CD4-positive, CD25-positive, alpha-beta regulatory T cell (primary cell): ENCODE results near the gene VMO1. TPM values are rescaled to one million over a fixed set of nuclear protein-coding genes. Genes with fewer than 3 reads are reported as not detected.
"Not testable (repeated sequence)": the region's sequence is repeated elsewhere in the genome, so short reads cannot be mapped to it uniquely, and the experiment has no call there.

Source experiments
- ATAC-seq, 2 donors: fragments of 150-1000 bp; cut with Tn5 transposase; one replicate each; pipeline ENCODE4 v1.10.0; 2021; ENCODE audit warnings: low read depth in 2 of 2, moderate number of reproducible peaks in 2 of 2, moderate library complexity in 1 of 2
- DNase-seq, 3 donors: peaks; one replicate each; pipeline versions ENCODE4 v3.0.0 to v3.0.0-alpha.2; 2012 to 2022; ENCODE audit warnings: mixed read lengths in 1 of 3
- H3K27ac ChIP-seq: one replicate; pipeline ENCODE4 v1.7.0; 2013; ENCODE audit warnings: mild to moderate bottlenecking, low read length; ENCODE audit not compliant: insufficient read depth, poor library complexity, severe bottlenecking
- H3K27me3 ChIP-seq: one replicate; pipeline ENCODE4 v1.7.0; 2013; ENCODE audit warnings: low read length; ENCODE audit not compliant: control insufficient read depth, insufficient read depth
- H3K36me3 ChIP-seq: one replicate; pipeline ENCODE4 v1.7.0; 2013; ENCODE audit warnings: mild to moderate bottlenecking, low read length, moderate library complexity; ENCODE audit not compliant: control insufficient read depth, insufficient read depth
- H3K4me1 ChIP-seq: 2 replicates; pipeline ENCODE4 v1.7.0; 2013; ENCODE audit warnings: mild to moderate bottlenecking, low read length; ENCODE audit not compliant: insufficient read depth, control insufficient read depth, poor library complexity, severe bottlenecking
- H3K4me3 ChIP-seq: one replicate; pipeline ENCODE4 v1.7.0; 2013; ENCODE audit warnings: low read depth, mild to moderate bottlenecking, low read length, moderate library complexity
- H3K9me3 ChIP-seq, 2 experiments: 1 replicate in 1 of 2; 2 replicates in 1 of 2; pipeline ENCODE4 v1.7.0; 2013; ENCODE audit warnings: low read length in 2 of 2, mild to moderate bottlenecking in 1 of 2, moderate library complexity in 1 of 2; ENCODE audit not compliant: control insufficient read depth in 2 of 2
- H3K27ac Mint-ChIP-seq, 3 donors: one replicate each; pipeline ENCODE4 v1.8.0; 2020 to 2022; ENCODE audit warnings: mild to moderate bottlenecking in 3 of 3, mixed read lengths in 3 of 3, moderate library complexity in 2 of 3
- H3K27me3 Mint-ChIP-seq: one replicate; pipeline ENCODE4 v1.8.0; 2022; ENCODE audit warnings: mild to moderate bottlenecking, mixed read lengths
- H3K36me3 Mint-ChIP-seq: one replicate; pipeline ENCODE4 v1.8.0; 2020; ENCODE audit warnings: mixed read lengths
- H3K4me1 Mint-ChIP-seq, 4 donors: one replicate each; pipeline ENCODE4 v1.8.0; 2020 to 2022; ENCODE audit warnings: mixed read lengths in 4 of 4, mild to moderate bottlenecking in 1 of 4
- H3K4me3 Mint-ChIP-seq, 4 donors: one replicate each; pipeline ENCODE4 v1.8.0; 2020 to 2022; ENCODE audit warnings: mild to moderate bottlenecking in 4 of 4, mixed read lengths in 4 of 4, moderate library complexity in 3 of 4
- H3K9me3 Mint-ChIP-seq, 7 donors: one replicate each; pipeline ENCODE4 v1.8.0; 2020 to 2022; ENCODE audit warnings: mixed read lengths in 7 of 7, mild to moderate bottlenecking in 3 of 7, moderate library complexity in 2 of 7
- polyA plus RNA-seq, 4 donors: library from polyadenylated mRNA; unstranded; fragments of 300-500 nt; fragmentation: Illumina TruSeq; gene quantifications; one replicate each; pipeline ENCODE4 v1.2.3, GENCODE V29; 2021
- total RNA-seq: library from RNA; stranded (reverse); gene quantifications from one replicate; pipeline ENCODE4 v1.2.3, GENCODE V29; 2022

The VMO1 gene, protein sequence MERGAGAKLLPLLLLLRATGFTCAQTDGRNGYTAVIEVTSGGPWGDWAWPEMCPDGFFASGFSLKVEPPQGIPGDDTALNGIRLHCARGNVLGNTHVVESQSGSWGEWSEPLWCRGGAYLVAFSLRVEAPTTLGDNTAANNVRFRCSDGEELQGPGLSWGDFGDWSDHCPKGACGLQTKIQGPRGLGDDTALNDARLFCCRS
- total RNA-seq: not detected
- polyA plus RNA-seq: under 1 TPM in 1 of 4 donors, not detected in 3; 0.71 TPM

DNA sequence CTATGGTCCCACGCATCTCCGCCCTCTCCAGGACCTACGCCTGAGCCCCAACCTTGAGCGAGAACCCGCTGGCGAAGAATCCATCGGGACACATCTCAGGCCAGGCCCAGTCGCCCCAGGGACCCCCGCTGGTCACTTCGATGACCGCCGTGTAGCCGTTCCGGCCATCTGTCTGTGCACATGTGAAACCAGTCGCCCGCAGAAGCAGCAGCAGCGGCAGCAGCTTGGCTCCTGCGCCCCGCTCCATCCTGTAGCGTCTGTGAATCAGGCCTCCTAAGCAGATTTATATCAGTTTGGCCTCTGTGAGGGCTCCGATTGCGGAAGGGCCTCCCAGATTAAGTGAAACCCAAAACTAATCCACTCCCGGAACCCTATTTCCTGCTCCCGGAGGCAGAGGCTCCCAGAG, at the start of gene VMO1:
Gene VMO1, minus strand, starts transcription at position 259 of the 406 bp plus-strand sequence. Its CDS starts 12 bp downstream, at position 247.
- H3K4me1 Mint-ChIP-seq: peaks cover 5 to 41% (median 15%) of the 10 kb centered on the region in 4 donors
- no peak within 1 kb of the TSS for H3K4me3 ChIP-seq
- H3K27me3 ChIP-seq: peaks cover 22% of the 10 kb centered on the region
- H3K4me1 ChIP-seq: peaks cover 34% of the 10 kb centered on the region
- no peak for DNase-seq
- no peak for ATAC-seq
- peak within 1 kb of the TSS in 1 of 3 donors; percentile 9 for H3K27ac Mint-ChIP-seq
- peak within 1 kb of the TSS in 3 of 4 donors; percentile 50 to 86 (median 61) for H3K4me3 Mint-ChIP-seq
- H3K27ac ChIP-seq: no peak within 1 kb of the TSS
- H3K36me3 ChIP-seq: no peaks in the 10 kb centered on the region
- peaks cover 0 to 2% (median 0%) of the 10 kb centered on the region in 7 donors for H3K9me3 Mint-ChIP-seq
- peaks cover 3% of the 10 kb centered on the region for H3K36me3 Mint-ChIP-seq
- H3K27me3 Mint-ChIP-seq: peaks cover 64% of the 10 kb centered on the region
- H3K9me3 ChIP-seq: no peaks in the 10 kb centered on the region

DNA sequence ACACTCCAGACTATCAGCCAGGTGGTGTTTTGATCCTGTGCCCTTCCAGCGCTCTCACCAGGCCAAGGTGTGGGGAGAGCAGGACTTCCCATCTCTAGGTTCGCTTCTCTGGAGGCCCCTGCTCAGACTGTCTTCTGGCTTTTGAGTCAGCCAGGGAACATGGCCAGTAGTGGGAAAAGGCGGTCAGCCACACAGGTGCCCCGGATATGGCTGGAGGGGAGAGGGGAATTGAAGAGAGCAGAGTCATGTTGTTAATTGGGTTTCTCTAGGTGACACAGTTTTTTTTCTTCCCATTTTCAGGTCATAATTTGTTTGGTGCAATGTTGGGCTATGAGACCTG, 48.5 kb upstream of the VMO1 start:
- H3K27me3 Mint-ChIP-seq: peaks cover 11% of the 10 kb centered on the region
- peaks cover 28 to 55% (median 44%) of the 10 kb centered on the region in 4 donors for H3K4me1 Mint-ChIP-seq
- peak overlapping the region; percentile 89 to 98 (median 96) for H3K4me3 Mint-ChIP-seq
- DNase-seq (no peak), ATAC-seq (no peak)
- Histone ChIP-seq H3K27me3 (no peaks in the 10 kb centered on the region), H3K36me3 (peaks cover 9% of the 10 kb centered on the region), H3K9me3 (no peaks in the 10 kb centered on the region), H3K27ac (peak overlapping the region; percentile 88), H3K4me3 (peak overlapping the region; percentile 89), H3K4me1 (peaks cover 38% of the 10 kb centered on the region)
- peak overlapping the region; percentile 78 to 98 (median 93) for H3K27ac Mint-ChIP-seq
- H3K9me3 Mint-ChIP-seq: no peaks in the 10 kb centered on the region
- peaks cover 16% of the 10 kb centered on the region for H3K36me3 Mint-ChIP-seq

DNA sequence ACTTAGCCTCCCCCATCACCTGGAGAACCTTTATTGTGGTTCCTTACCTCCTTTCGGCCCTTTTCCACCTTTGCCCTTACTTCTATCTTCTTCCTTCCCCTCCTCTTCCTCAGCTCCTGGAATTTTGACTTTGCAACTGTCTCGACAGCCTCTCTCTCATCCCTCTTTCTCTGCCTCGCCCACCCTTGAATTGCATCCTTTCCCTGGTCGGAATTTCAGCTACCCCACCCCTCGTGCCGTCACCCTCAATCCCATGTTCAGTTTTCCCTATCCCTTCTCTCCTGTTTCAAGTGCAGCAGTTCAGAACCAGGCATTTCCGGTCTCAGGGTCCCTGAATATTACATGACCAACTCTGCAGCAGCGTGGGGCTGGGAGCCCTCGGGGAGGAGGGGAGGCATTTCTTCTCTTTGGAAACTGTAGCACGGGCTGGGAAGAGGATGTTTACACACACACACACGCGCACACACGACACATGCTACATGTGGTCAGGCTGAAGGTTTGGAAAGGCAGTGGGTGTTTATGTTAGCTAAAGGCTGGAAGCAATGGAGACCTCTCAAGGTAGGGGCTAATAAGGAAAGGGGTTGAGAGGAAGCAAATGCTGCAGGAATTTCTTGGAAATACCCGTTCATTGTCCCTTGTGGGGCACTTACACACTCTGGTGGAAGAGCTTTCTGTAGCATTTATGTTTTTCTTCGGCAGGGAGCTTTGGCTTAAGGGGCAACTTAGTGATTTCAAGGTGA, 47.9 kb upstream of the VMO1 start:
- H3K27me3 ChIP-seq: no peaks in the 10 kb centered on the region
- no peak for ATAC-seq
- peaks cover 38% of the 10 kb centered on the region for H3K4me1 ChIP-seq
- Mint-ChIP-seq H3K27ac (peak overlapping the region; percentile 78 to 98 (median 93)), H3K27me3 (peaks cover 11% of the 10 kb centered on the region), H3K4me3 (peak overlapping the region; percentile 89 to 98 (median 96)), H3K36me3 (peaks cover 16% of the 10 kb centered on the region), H3K9me3 (no peaks in the 10 kb centered on the region), H3K4me1 (peaks cover 23 to 50% (median 39%) of the 10 kb centered on the region in 4 donors)
- peaks cover 9% of the 10 kb centered on the region for H3K36me3 ChIP-seq
- peak in 2 of 3 donors; percentile 5 to 26 for DNase-seq
- H3K4me3 ChIP-seq: peak overlapping the region; percentile 89
- H3K27ac ChIP-seq: peak overlapping the region; percentile 88
- no peaks in the 10 kb centered on the region for H3K9me3 ChIP-seq

DNA sequence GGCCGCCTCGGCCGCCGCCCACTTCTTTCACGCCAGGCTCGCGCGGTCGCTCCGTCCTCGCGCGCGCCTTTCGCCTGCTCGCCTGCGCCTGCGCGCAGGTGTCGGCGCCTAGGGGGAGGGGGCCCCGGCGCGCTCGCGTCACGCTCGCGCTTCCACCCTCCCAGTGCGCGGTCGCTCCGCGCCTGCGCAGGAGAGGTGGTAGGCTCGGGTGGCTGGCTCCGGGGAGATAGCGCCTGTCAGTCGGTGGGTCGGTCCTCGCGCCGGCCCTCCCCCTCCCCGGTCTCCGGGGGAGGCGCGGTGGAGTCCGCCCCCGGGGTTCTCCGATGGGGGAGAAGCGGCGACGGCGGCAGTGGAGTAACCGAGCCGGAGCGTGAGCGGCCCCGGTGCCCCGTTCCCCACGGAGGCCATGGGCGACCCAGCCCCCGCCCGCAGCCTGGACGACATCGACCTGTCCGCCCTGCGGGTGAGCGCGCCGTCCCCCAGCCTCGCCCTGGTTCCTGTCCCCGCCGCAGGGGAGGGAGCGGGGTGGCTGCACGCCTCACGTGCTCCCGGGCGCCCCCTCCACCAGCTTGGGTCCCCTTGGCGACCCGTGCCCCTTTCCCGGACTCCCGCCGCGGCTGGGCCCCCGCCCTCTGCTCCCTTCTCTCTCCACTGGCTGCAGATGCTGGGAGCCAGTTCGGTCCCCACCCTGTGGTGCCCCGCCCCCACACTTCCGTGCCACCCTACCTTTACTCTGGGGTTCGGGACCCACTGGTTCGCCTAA, 47.2 kb upstream of the VMO1 start, which contains the start of gene MINK1:
Gene MINK1, plus strand, starts transcription at position 163 of the 763 bp plus-strand sequence. Its CDS starts 244 bp downstream, at position 407.
- peak within 1 kb of the TSS; percentile 89 to 98 (median 96) for H3K4me3 Mint-ChIP-seq
- peak within 1 kb of the TSS; percentile 89 to 98 (median 93) for H3K27ac Mint-ChIP-seq
- H3K9me3 Mint-ChIP-seq: no peaks in the 10 kb centered on the region
- H3K27me3 Mint-ChIP-seq: peaks cover 11% of the 10 kb centered on the region
- peaks cover 23 to 42% (median 34%) of the 10 kb centered on the region in 4 donors for H3K4me1 Mint-ChIP-seq
- ATAC-seq (peak; percentile 88 to 89), DNase-seq (peak; percentile 87 to 95 (median 89))
- Histone ChIP-seq H3K27me3 (no peaks in the 10 kb centered on the region), H3K4me1 (peaks cover 36% of the 10 kb centered on the region), H3K36me3 (peaks cover 9% of the 10 kb centered on the region), H3K27ac (peak within 1 kb of the TSS; percentile 88), H3K9me3 (no peaks in the 10 kb centered on the region), H3K4me3 (peak within 1 kb of the TSS; percentile 89)
- peaks cover 17% of the 10 kb centered on the region for H3K36me3 Mint-ChIP-seq

DNA sequence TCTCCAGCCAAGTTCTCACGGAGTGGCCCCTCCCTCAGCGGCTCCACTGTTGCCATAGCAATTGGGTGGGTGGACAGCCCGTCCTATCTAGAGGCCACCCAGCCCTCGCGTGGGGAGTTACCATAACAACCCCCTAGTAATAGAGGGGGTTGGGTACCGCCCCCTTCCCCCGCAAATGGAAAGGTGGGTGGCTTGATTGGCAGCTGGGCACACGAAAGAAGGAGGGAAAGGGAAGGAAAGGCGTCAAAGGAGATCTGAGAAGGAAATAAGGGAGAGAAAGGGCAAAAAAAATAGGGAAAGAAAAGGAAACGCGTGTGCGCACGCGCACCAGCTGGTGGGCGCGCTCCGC, 46.6 kb upstream of the VMO1 start:
- not testable (repeated sequence) for ATAC-seq, H3K9me3 ChIP-seq, DNase-seq, H3K27me3 ChIP-seq, H3K36me3 ChIP-seq, H3K9me3 Mint-ChIP-seq
- Mint-ChIP-seq H3K4me1 (peaks cover 23 to 37% (median 31%) of the 10 kb centered on the region in 4 donors), H3K36me3 (peaks cover 11% of the 10 kb centered on the region), H3K27ac (peak overlapping the region; percentile 89 to 96 (median 90)), H3K4me3 (peak overlapping the region; percentile 89 to 98 (median 95)), H3K27me3 (peaks cover 11% of the 10 kb centered on the region)
- Histone ChIP-seq H3K4me1 (peaks cover 33% of the 10 kb centered on the region), H3K27ac (peak overlapping the region; percentile 88), H3K4me3 (peak overlapping the region; percentile 78)

DNA sequence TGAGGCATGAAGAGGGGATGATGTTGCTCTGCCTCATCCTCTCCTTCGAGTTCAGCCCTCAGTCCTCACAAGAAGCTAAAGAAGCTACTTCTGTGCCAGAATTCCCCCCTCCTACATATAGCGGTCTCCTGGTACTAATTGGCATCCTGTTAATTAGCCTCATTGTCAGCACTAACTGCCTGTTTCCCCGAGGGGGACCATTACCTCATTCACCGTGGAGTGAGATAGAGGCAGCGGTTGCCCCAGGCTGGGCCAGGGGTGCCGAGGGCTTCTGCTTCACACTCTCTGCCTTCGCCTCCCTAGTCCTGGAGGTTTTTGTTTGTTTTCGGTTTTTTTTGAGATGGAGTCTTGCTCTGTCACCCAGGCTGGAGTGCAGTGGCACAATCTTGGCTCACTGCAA, 41.2 kb upstream of the VMO1 start:
- no peaks in the 10 kb centered on the region for H3K27me3 Mint-ChIP-seq
- no peak overlapping the region for H3K27ac ChIP-seq
- peaks cover 4% of the 10 kb centered on the region for H3K36me3 Mint-ChIP-seq
- H3K9me3 ChIP-seq: no peaks in the 10 kb centered on the region
- no peak overlapping the region for H3K4me3 Mint-ChIP-seq
- ATAC-seq (no peak), DNase-seq (no peak)
- H3K4me1 ChIP-seq: no peaks in the 10 kb centered on the region
- no peak overlapping the region for H3K27ac Mint-ChIP-seq
- H3K4me3 ChIP-seq: no peak overlapping the region
- no peaks in the 10 kb centered on the region for H3K36me3 ChIP-seq
- no peaks in the 10 kb centered on the region for H3K4me1 Mint-ChIP-seq
- no peaks in the 10 kb centered on the region for H3K27me3 ChIP-seq
- H3K9me3 Mint-ChIP-seq: no peaks in the 10 kb centered on the region

DNA sequence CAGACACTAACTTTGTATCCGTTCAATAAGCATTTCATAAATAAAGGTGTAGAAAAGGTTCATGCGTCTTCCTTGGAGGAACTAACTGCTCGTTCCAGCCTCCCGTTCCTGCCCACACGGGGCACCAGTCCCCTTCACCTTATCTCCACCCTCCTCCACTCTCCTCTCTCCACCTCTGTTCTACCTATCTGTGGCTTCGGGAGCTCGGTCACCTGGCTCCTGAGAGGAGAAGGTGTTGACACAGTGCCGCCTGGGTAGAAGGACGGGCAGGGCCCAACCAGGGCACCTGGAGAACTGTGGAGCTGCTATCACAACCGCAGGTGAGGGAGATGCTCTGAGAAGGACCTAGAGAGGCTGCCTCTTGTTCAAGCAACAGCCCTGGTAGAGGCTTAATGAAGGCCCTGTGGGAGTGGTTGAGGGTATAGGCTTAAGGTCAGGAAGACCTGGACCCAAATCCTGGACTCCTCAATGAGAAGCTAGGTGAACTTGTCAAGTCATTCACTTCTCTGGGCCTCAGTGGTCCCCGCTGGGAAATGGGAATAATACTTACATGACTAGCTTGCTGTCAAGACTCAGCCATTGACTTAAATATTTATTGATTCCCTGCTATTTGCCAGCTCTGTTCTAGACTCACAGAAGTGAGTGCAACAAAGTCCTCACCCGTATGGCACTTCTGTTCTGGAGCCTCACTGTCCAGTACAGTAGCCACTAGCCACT, 37.4 kb upstream of the VMO1 start:
- H3K36me3 ChIP-seq: no peaks in the 10 kb centered on the region
- Mint-ChIP-seq H3K27ac (no peak overlapping the region), H3K4me1 (peaks cover 0 to 2% (median 0%) of the 10 kb centered on the region in 4 donors), H3K27me3 (no peaks in the 10 kb centered on the region), H3K9me3 (no peaks in the 10 kb centered on the region), H3K36me3 (peaks cover 5% of the 10 kb centered on the region), H3K4me3 (no peak overlapping the region)
- no peak overlapping the region for H3K27ac ChIP-seq
- ATAC-seq: no peak
- no peaks in the 10 kb centered on the region for H3K9me3 ChIP-seq
- H3K4me1 ChIP-seq: no peaks in the 10 kb centered on the region
- H3K27me3 ChIP-seq: no peaks in the 10 kb centered on the region
- DNase-seq: no peak
- H3K4me3 ChIP-seq: no peak overlapping the region
